GM18951 (cell line): ENCODE measurements around the gene MDH1B.

ENCODE experiments used
- POLR2A ChIP-seq: IDR thresholded peaks from 4 replicates; pipeline ENCODE4 v1.6.1; 2011; ENCODE audit warnings: mild to moderate bottlenecking; ENCODE audit not compliant: insufficient read length, insufficient read depth; ENCODE audit errors: extremely low read depth
- in situ Hi-C: fragments of 300-500 bp; cut with MboI; formaldehyde crosslinking; loops from one replicate; pipeline ENCODE4 v1.12.0; 2022; ENCODE audit warnings: low sequenced_read_pairs, mixed read lengths, inconsistent platforms; ENCODE audit not compliant: unreplicated experiment

Gene MDH1B

DNA sequence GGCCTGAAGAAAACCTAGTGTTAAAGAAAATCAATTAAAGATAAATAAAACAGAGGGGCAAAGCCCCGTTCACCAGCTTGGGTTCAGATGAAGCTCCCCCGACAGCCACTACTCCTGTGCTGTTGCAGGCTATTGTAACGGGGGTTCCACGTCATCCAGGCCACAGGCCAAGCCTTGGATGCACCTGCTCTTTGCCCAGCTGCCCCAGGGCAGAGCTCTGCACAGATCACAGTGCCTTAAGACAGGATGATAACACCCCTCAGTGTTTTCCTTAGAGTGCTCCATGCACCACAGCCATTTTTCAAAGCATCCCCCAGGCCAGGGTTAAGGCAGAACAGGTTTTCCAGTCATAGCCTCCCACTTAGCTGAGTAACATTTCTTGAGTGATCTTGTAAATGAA, 32.2 kb upstream of the MDH1B start:
- in situ Hi-C loops = loop anchor here (10.0 kb wide), 1 partner anchor 677 kb away; no protein-coding TSS in a partner anchor
- no peak for TF ChIP-seq POLR2A

GRCh38 chr2:206792645-206793044, 27.5 kb upstream of the MDH1B start:
- no peak for TF ChIP-seq POLR2A
- in situ Hi-C loops = loop anchor here (10.0 kb wide), 1 partner anchor 682 kb away; no protein-coding TSS in a partner anchor

DNA sequence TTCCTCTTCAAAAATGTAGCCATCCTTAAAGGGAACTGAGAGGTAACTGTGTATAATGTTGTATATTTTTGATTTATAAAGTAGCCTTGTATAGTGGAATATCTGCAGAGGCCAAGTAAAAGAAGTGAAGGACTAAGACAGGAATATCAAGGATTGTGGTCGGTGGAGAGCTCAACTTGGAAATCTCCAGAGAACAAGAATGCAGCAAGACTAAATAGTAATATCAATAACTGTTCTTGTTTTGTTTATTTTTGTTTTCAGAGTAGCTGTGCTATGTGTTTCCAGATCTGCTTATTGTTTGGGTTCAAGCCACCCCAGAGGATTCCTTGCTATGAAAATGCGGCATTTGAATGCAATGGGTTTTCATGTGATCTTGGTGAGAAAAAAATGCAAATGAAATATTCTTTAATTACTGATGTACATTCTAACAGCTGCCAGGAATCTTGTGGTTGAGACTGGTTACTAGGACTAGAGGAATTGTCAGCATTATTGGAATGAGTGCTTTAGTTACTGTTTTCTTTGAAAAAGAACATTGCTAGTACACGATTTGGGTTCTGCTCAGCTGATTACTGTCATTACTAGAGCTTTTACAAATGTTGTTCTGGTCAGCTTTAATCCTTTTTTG, 25.3 kb upstream of the MDH1B start:
- TF ChIP-seq POLR2A = no peak
- in situ Hi-C loops = loop anchor here (10.0 kb wide), 1 partner anchor 684 kb away; no protein-coding TSS in a partner anchor

GRCh38 chr2:206784559-206785353, 19.6 kb upstream of the MDH1B start:
- in situ Hi-C loops = no loop called here
- no peak for TF ChIP-seq POLR2A

GRCh38 chr2:206783718-206784117, 18.6 kb upstream of the MDH1B start:
- in situ Hi-C loops = no loop called here
- TF ChIP-seq POLR2A = no peak

DNA sequence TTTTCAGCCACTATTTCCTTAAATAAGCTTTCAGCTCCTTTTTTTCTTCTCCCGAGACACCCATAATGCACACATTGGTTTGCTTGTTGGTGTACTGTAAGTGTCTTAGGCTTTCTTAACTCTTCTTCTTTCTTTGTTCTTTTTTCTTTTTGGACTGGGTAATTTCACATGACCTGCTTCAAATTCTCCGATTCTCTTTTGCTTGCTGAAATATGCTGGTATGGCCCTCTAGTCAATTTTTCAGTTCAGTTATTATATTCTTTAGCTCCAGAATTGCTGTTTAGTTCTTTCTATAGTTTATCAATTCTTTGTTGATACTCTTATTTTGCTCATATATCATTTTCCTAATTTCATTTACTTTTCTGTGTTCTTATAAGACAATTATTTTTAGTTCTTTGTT, 15.5 kb upstream of the MDH1B start:
- in situ Hi-C loops = no loop called here
- no peak for TF ChIP-seq POLR2A

GRCh38 chr2:206776432-206776831, 11.3 kb upstream of the MDH1B start:
- TF ChIP-seq POLR2A = no peak
- in situ Hi-C loops = no loop called here

DNA sequence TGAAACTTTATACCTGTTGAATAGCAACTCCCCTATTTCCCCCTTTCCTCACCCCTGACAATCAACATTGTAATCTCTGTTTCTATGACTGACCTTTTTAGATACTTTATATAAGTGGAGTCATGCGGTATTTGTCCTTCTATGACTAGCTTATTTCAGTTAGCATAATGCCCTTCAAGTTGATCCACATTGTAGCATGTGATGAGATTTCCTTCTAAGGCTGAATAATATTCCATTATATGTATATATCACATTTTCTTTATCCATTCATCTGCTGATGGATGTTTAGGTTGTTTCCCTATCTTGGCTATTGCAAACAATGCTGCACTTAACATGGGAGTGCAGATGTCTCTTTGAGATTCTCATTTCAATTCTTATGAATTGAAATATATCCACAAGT, 9.7 kb upstream of the MDH1B start:
- TF ChIP-seq POLR2A = no peak
- in situ Hi-C loops = no loop called here

GRCh38 chr2:206766057-206766930, 1.2 kb upstream of the MDH1B start:
- in situ Hi-C loops = no loop called here
- no peak for TF ChIP-seq POLR2A

DNA sequence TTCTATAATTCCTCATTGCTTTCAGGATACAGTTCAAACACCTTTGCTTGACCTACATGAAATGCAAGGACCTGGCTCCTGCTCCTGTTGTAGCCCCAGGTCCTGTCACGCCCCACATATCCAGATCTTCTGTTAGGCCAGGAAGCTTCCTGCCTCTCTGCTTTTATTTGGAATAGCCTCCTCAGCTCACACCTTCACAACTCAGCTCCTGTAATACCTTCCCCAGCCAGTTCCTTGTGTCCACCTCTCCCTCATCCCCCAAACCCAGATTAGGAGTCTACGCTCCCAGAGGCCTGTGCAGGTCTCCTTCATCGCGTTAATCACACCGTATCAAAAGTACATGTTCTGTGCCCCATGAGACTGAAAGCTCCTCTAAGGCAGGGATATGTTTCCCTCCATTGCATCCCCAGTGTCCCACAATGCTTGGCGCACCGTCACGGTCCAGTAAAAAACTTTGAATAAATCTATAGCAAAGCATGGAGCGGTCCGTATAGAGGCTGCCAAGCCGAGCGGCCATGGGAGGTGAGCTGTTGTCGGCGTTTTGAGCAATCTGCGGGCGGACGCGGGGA, 371 bp downstream of the MDH1B start:
- no peak for TF ChIP-seq POLR2A
- in situ Hi-C loops = no loop called here

GRCh38 chr2:206756816-206757215, 8.3 kb downstream of the MDH1B start:
- no peak for TF ChIP-seq POLR2A
- in situ Hi-C loops = no loop called here

DNA sequence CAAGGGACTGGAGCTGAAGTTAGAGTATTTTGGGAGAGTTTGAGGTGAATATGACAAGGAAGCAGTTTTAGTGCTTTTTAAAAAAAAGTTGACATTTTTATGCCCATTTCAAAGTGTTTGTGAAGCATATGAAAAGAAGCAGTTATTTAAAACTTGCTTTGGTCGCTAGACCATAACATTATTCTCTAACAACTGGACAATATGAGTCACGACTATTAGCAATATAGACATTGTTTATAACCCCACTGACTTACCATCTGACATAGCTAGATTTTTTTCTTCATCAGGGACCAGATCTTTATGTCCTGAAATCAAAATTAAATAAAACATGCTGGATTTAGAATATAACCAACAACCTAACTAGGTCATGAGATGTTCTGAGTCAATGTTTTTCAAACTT, 24.3 kb downstream of the MDH1B start:
- in situ Hi-C loops = no loop called here
- TF ChIP-seq POLR2A = no peak

- TF ChIP-seq POLR2A = no peak
- in situ Hi-C loops = no loop called here
Measured at GRCh38 chr2:206739271-206739670, 25.9 kb downstream of the MDH1B start.
